ENCODE data around the gene TBC1D22A.

DNA sequence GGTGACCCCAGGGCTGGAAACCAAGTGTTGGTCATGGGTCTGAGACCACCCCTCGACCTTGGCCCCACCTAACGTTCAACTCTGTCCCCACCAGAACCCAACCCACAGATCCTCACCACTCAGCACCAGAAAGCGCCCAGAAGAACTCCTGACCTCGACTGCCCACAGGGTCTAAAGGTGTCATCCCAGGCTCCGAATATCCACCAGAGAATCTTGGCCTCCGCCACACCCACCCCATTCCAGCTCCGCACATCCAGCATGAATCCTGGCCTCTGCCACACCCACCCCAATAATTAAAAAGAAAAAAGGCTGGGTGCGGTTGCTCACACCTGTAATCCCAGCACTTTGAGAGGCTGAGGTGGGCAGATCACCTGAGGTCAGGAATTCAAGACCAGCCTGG, 25.7 kb upstream of the TBC1D22A start:
- TF ChIP-seq, protein P1, sequence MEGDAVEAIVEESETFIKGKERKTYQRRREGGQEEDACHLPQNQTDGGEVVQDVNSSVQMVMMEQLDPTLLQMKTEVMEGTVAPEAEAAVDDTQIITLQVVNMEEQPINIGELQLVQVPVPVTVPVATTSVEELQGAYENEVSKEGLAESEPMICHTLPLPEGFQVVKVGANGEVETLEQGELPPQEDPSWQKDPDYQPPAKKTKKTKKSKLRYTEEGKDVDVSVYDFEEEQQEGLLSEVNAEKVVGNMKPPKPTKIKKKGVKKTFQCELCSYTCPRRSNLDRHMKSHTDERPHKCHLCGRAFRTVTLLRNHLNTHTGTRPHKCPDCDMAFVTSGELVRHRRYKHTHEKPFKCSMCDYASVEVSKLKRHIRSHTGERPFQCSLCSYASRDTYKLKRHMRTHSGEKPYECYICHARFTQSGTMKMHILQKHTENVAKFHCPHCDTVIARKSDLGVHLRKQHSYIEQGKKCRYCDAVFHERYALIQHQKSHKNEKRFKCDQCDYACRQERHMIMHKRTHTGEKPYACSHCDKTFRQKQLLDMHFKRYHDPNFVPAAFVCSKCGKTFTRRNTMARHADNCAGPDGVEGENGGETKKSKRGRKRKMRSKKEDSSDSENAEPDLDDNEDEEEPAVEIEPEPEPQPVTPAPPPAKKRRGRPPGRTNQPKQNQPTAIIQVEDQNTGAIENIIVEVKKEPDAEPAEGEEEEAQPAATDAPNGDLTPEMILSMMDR (IDR thresholded peaks at IDR 0.05), result no peak
- TF ChIP-seq POLR2A (IDR thresholded peaks at IDR 0.05), result no peak
- TF ChIP-seq POLR2AphosphoS5 (IDR thresholded peaks at IDR 0.05), result no peak

All from gastroesophageal sphincter (tissue), 3 donors.